Parathyroid adenoma (tissue), 2 donors: ENCODE measurements around the gene EPHA1.
A peak's percentile ranks its signal among the peaks of the same experiment; 100 is the strongest.

Experiments
- H2AFZ ChIP-seq: fragments of 300-600 bp; sonication (generic); one replicate; pipeline ENCODE4 v1.7.0; 2017; ENCODE audit warnings: antibody characterized with exemption, mild to moderate bottlenecking
- H3K27ac ChIP-seq: fragments of 300-600 bp; sonication (generic); one replicate; pipeline ENCODE4 v1.7.0; 2017
- H3K27me3 ChIP-seq: fragments of 300-600 bp; sonication (generic); one replicate; pipeline ENCODE4 v1.7.0; 2017; ENCODE audit warnings: low read length; ENCODE audit not compliant: control insufficient read depth, insufficient read depth
- H3K36me3 ChIP-seq: fragments of 300-600 bp; sonication (generic); one replicate; pipeline ENCODE4 v1.7.0; 2017; ENCODE audit warnings: low read length; ENCODE audit not compliant: control insufficient read depth, insufficient read depth
- H3K4me1 ChIP-seq: fragments of 300-600 bp; sonication (generic); one replicate; pipeline ENCODE4 v1.7.0; 2017; ENCODE audit warnings: control low read depth
- H3K4me2 ChIP-seq: fragments of 300-600 bp; sonication (generic); one replicate; pipeline ENCODE4 v1.7.0; 2017; ENCODE audit warnings: low read length
- H3K4me3 ChIP-seq: fragments of 300-600 bp; sonication (generic); one replicate; pipeline ENCODE4 v1.7.0; 2017; ENCODE audit warnings: low read depth, low read length
- H3K79me2 ChIP-seq: fragments of 300-600 bp; sonication (generic); one replicate; pipeline ENCODE4 v1.7.0; 2017; ENCODE audit warnings: control low read depth
- H3K9ac ChIP-seq: fragments of 300-600 bp; sonication (generic); one replicate; pipeline ENCODE4 v1.7.0; 2017; ENCODE audit warnings: mild to moderate bottlenecking
- H3K9me3 ChIP-seq: fragments of 300-600 bp; sonication (generic); one replicate; pipeline ENCODE4 v1.7.0; 2017; ENCODE audit warnings: low read length; ENCODE audit not compliant: control insufficient read depth
- CTCF ChIP-seq: fragments of 300-600 bp; sonication (generic); IDR thresholded peaks from one replicate; pipeline ENCODE4 v1.7.0; 2017; ENCODE audit warnings: antibody characterized with exemption, mild to moderate bottlenecking
- donor health status: primary hyperparathyroidism.

Gene EPHA1

DNA sequence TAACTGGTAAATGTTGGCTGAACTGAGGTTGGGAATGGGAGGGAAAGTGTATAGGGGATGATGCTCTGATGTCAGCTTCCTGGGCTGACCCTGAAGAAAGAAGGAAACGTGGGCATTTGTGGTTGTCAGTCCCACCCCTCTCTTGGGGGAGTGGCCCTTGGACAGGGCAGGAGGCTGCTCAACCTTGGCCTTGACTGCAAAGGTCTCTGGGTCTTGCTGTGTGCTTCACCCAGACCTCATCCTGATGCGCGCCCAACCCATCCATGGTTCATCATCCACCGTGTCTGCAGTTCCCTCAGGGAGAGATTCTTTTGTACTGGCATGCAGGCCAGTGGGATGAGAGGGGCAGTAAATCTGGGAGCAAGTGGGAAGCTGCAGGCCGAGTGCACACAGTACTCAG is 32.3 kb downstream of the EPHA1 start:
- H3K4me1 ChIP-seq, result peaks cover 3% of the 10 kb centered on the region
- no peak overlapping the region for H3K4me3 ChIP-seq
- no peak for TF ChIP-seq CTCF
- H3K4me2 ChIP-seq, result no peak overlapping the region
- H3K27me3 ChIP-seq, result no peaks in the 10 kb centered on the region
- H3K79me2 ChIP-seq, result peaks cover 2% of the 10 kb centered on the region
- H3K27ac ChIP-seq, result no peak overlapping the region
- H3K9me3 ChIP-seq, result no peaks in the 10 kb centered on the region
- no peaks in the 10 kb centered on the region for H3K36me3 ChIP-seq
- H3K9ac ChIP-seq, result no peak overlapping the region
- H2AFZ ChIP-seq, result no peak overlapping the region

- Histone ChIP-seq H3K4me3 (no peak overlapping the region), H3K27me3 (no peaks in the 10 kb centered on the region), H3K36me3 (no peaks in the 10 kb centered on the region), H2AFZ (no peak overlapping the region), H3K4me1 (peaks cover 3% of the 10 kb centered on the region), H3K79me2 (peaks cover 2% of the 10 kb centered on the region), H3K9me3 (no peaks in the 10 kb centered on the region), H3K9ac (no peak overlapping the region), H3K4me2 (no peak overlapping the region), H3K27ac (no peak overlapping the region)
- no peak for TF ChIP-seq CTCF
These were observed 33.2 kb downstream of the EPHA1 start for GRCh38 chr7:143375298-143376034.

DNA sequence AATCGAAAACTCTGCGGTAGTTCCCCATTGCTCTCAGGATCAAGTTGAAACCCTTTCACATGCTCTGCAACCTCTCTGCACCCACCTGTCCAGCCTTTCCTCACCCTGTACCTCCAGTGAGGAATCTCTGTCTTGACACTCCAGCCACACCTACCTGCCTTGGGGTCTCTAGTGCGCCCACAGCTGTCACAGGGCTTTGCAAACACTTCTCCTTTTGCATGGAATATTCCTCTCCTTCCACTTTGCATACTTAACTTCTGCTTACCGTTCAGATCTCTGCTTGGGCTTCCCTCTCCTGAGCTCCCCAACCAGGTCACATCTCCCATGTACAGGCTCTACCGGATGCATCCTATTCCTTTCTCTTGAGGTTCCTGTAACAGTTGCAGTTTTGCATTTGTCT is 34.1 kb downstream of the EPHA1 start:
- Histone ChIP-seq H3K27me3 (no peaks in the 10 kb centered on the region), H3K36me3 (no peaks in the 10 kb centered on the region), H3K79me2 (peaks cover 2% of the 10 kb centered on the region), H3K4me1 (peaks cover 3% of the 10 kb centered on the region), H3K9me3 (no peaks in the 10 kb centered on the region), H3K4me2 (no peak overlapping the region), H2AFZ (no peak overlapping the region), H3K4me3 (no peak overlapping the region), H3K27ac (no peak overlapping the region), H3K9ac (no peak overlapping the region)
- no peak for TF ChIP-seq CTCF

- Histone ChIP-seq H3K27me3 (no peaks in the 10 kb centered on the region), H3K4me2 (no peak overlapping the region), H3K4me3 (no peak overlapping the region), H3K27ac (no peak overlapping the region), H2AFZ (no peak overlapping the region), H3K79me2 (peaks cover 2% of the 10 kb centered on the region), H3K36me3 (no peaks in the 10 kb centered on the region), H3K9me3 (no peaks in the 10 kb centered on the region), H3K4me1 (peaks cover 3% of the 10 kb centered on the region), H3K9ac (no peak overlapping the region)
- no peak for TF ChIP-seq CTCF
These were observed 35.3 kb downstream of the EPHA1 start for GRCh38 chr7:143373255-143373794.

- Histone ChIP-seq H3K9ac (no peak overlapping the region), H3K4me2 (no peak overlapping the region), H3K4me3 (no peak overlapping the region), H3K27me3 (no peaks in the 10 kb centered on the region), H3K27ac (no peak overlapping the region), H3K79me2 (peaks cover 2% of the 10 kb centered on the region), H3K36me3 (no peaks in the 10 kb centered on the region), H3K4me1 (peaks cover 3% of the 10 kb centered on the region), H2AFZ (peak overlapping the region; percentile 36), H3K9me3 (no peaks in the 10 kb centered on the region)
- TF ChIP-seq CTCF, result no peak
These were observed 36.6 kb downstream of the EPHA1 start for GRCh38 chr7:143372070-143372469.
